HCT116 (cell line): ENCODE measurements around the gene USP53.

Experiments
- EZH2 ChIP-seq: fragments of 200-600 bp; sonication (generic); IDR thresholded peaks from 2 replicates; pipeline ENCODE4 v1.6.1; 2017; ENCODE audit warnings: antibody characterized with exemption, mixed run types
- FOSL1 ChIP-seq: IDR thresholded peaks from 2 replicates; pipeline ENCODE4 v1.6.1; 2012; ENCODE audit warnings: low read depth
- POLR2AphosphoS5 ChIP-seq: IDR thresholded peaks from 2 replicates; pipeline ENCODE4 v1.6.1; 2011; ENCODE audit warnings: mild to moderate bottlenecking, low read depth, low read length, moderate library complexity
- YY1 ChIP-seq: IDR thresholded peaks from 2 replicates; pipeline ENCODE4 v1.6.1; 2011; ENCODE audit warnings: low read length, low read depth, moderate library complexity, mild to moderate bottlenecking; ENCODE audit not compliant: insufficient replicate concordance; ENCODE audit errors: extremely low read depth
- TF ChIP-seq, protein P1 (sequence below), 3 experiments: fragments of 200-600 bp in 1 of 3; sonication (generic) in 1 of 3; IDR thresholded peaks in 2 of 3; conservative IDR thresholded peaks in 1 of 3; 2 replicates each; pipeline ENCODE4 v1.5.1; 2012 to 2017; ENCODE audit warnings: low read depth in 2 of 3, low read length in 2 of 3, antibody characterized with exemption in 1 of 3, borderline replicate concordance in 1 of 3, control low read depth in 1 of 3, mild to moderate bottlenecking in 1 of 3, mixed read lengths in 1 of 3, mixed run types in 1 of 3, moderate library complexity in 1 of 3; ENCODE audit not compliant: insufficient read depth in 1 of 3

DNA sequence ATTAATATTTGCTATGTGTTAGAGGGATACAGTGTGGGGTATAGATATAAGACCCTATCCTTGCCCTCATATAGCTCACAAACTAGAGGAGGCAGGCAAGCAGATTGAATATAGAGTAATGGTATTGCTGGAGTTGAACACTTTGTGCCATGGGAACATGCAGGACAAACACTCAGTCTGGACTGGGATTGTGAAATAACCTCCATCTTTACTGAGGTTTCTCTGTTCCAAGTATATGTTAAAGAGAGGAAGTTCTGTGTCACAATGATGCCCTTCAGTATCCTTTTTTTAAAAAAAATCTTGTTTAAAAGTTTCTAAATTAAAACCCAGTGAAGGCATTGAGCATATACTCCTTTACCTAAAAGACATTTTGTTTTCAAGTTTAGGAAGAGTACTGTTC is 100.7 kb downstream of the USP53 start:
- TF ChIP-seq, protein P1, sequence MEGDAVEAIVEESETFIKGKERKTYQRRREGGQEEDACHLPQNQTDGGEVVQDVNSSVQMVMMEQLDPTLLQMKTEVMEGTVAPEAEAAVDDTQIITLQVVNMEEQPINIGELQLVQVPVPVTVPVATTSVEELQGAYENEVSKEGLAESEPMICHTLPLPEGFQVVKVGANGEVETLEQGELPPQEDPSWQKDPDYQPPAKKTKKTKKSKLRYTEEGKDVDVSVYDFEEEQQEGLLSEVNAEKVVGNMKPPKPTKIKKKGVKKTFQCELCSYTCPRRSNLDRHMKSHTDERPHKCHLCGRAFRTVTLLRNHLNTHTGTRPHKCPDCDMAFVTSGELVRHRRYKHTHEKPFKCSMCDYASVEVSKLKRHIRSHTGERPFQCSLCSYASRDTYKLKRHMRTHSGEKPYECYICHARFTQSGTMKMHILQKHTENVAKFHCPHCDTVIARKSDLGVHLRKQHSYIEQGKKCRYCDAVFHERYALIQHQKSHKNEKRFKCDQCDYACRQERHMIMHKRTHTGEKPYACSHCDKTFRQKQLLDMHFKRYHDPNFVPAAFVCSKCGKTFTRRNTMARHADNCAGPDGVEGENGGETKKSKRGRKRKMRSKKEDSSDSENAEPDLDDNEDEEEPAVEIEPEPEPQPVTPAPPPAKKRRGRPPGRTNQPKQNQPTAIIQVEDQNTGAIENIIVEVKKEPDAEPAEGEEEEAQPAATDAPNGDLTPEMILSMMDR (IDR thresholded peaks at IDR 0.05 in 2 of 3, conservative IDR thresholded peaks at IDR 0.05 in 1 of 3; ENCODE audit: borderline replicate concordance in 1 of 3, insufficient read depth in 1 of 3, low read depth in 2 of 3, low read length in 2 of 3), result no peak
- no peak for TF ChIP-seq YY1
- no peak for TF ChIP-seq EZH2
- no peak for TF ChIP-seq FOSL1
- TF ChIP-seq POLR2AphosphoS5, result no peak
